GM21423 (cell line): Measurements from ENCODE around the gene GABRR3.

Experiments
- ATAC-seq: cut with Tn5 transposase; IDR thresholded peaks from one replicate; pipeline ENCODE4 v1.9.1; 2021; ENCODE audit warnings: mild to moderate bottlenecking, moderate library complexity; ENCODE audit not compliant: unreplicated experiment

Gene GABRR3

GRCh38 chr3:97959872-97960271 lies 75.2 kb downstream of the GABRR3 start:
- no peak for ATAC-seq

GRCh38 chr3:97958796-97959195 lies 76.3 kb downstream of the GABRR3 start:
- ATAC-seq = no peak

- ATAC-seq = no peak
Observed at GRCh38 chr3:97958396-97958795, 76.7 kb downstream of the GABRR3 start.

GRCh38 chr3:97957617-97958311 lies 77.4 kb downstream of the GABRR3 start:
- ATAC-seq = no peak

GRCh38 chr3:97956051-97956450 lies 79.1 kb downstream of the GABRR3 start:
- ATAC-seq = no peak

- no peak for ATAC-seq
Observed at GRCh38 chr3:97954228-97954827, 80.8 kb downstream of the GABRR3 start.

- ATAC-seq = no peak
Observed at GRCh38 chr3:97952872-97953271, 82.2 kb downstream of the GABRR3 start.

GRCh38 chr3:97952280-97952679 lies 82.8 kb downstream of the GABRR3 start:
- no peak for ATAC-seq

- ATAC-seq = no peak
Observed at GRCh38 chr3:97950360-97950759, 84.8 kb downstream of the GABRR3 start.

- ATAC-seq = no peak
Observed at GRCh38 chr3:97949743-97950142, 85.4 kb downstream of the GABRR3 start.

- no peak for ATAC-seq
Observed at GRCh38 chr3:97949110-97949485, 86.0 kb downstream of the GABRR3 start.

- no peak for ATAC-seq
Observed at GRCh38 chr3:97948351-97949109, 86.6 kb downstream of the GABRR3 start.

- no peak for ATAC-seq
Observed at GRCh38 chr3:97942801-97943546, 92.1 kb downstream of the GABRR3 start.

GRCh38 chr3:97940034-97940433 lies 95.1 kb downstream of the GABRR3 start:
- ATAC-seq = no peak

- no peak for ATAC-seq
Observed at GRCh38 chr3:97939401-97939800, 95.7 kb downstream of the GABRR3 start.

- ATAC-seq = no peak
Observed at GRCh38 chr3:97938444-97938843, 96.7 kb downstream of the GABRR3 start.

- ATAC-seq = no peak
Observed at GRCh38 chr3:97937205-97937604, 97.9 kb downstream of the GABRR3 start.

GRCh38 chr3:97935842-97936241 lies 99.3 kb downstream of the GABRR3 start:
- ATAC-seq = no peak
